ENCODE results near the gene SEMA4D. TPM values are rescaled to one million over a fixed set of nuclear protein-coding genes. Genes with fewer than 3 reads are reported as not detected.

Gene SEMA4D
- total and polyA plus RNA-seq, 2 of the 13 experiments (the other 11 are each of a cell fraction or from before 2014, with no cell fraction given): 0.13 to 0.16 TPM

DNA sequence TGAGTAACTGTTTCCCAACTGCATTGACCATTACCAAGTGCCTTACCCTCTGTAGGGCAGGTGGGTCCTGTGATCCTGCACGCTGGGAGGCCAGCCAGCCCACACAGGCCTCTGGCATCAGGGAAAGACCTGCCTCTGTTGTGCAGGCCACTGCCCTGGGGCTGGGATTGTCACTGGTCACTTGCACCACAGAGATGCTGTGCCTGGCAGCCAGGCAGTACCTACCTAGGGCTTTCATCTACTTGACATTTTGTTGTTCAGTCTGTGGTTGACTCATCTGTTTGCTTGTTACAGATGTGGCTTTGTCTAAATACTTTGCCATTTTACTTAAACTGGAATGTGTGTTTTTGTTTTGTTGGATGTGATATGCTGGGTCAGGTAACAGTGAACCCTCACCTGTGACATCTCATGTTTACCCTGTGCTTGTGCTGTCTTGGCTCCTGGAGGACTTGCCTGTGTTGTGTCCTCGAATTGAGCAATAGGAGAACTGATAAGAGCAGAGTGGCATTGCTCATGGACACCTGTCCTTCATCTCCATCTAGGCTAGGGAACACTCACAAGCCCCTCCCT, 146.8 kb downstream of the SEMA4D start (continued):
- TF ChIP-seq, protein P1, sequence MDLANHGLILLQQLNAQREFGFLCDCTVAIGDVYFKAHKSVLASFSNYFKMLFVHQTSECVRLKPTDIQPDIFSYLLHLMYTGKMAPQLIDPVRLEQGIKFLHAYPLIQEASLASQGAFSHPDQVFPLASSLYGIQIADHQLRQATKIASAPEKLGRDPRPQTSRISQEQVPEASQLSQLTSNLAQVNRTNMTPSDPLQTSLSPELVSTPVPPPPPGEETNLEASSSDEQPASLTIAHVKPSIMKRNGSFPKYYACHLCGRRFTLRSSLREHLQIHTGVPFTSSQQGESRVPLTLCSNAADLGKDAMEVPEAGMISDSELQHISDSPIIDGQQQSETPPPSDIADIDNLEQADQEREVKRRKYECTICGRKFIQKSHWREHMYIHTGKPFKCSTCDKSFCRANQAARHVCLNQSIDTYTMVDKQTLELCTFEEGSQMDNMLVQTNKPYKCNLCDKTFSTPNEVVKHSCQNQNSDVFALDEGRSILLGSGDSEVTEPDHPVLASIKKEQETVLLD (CRISPR knock-in tag; IDR thresholded peaks at IDR 0.05; ENCODE audit: low read depth): no peak
- TF ChIP-seq, protein P2, sequence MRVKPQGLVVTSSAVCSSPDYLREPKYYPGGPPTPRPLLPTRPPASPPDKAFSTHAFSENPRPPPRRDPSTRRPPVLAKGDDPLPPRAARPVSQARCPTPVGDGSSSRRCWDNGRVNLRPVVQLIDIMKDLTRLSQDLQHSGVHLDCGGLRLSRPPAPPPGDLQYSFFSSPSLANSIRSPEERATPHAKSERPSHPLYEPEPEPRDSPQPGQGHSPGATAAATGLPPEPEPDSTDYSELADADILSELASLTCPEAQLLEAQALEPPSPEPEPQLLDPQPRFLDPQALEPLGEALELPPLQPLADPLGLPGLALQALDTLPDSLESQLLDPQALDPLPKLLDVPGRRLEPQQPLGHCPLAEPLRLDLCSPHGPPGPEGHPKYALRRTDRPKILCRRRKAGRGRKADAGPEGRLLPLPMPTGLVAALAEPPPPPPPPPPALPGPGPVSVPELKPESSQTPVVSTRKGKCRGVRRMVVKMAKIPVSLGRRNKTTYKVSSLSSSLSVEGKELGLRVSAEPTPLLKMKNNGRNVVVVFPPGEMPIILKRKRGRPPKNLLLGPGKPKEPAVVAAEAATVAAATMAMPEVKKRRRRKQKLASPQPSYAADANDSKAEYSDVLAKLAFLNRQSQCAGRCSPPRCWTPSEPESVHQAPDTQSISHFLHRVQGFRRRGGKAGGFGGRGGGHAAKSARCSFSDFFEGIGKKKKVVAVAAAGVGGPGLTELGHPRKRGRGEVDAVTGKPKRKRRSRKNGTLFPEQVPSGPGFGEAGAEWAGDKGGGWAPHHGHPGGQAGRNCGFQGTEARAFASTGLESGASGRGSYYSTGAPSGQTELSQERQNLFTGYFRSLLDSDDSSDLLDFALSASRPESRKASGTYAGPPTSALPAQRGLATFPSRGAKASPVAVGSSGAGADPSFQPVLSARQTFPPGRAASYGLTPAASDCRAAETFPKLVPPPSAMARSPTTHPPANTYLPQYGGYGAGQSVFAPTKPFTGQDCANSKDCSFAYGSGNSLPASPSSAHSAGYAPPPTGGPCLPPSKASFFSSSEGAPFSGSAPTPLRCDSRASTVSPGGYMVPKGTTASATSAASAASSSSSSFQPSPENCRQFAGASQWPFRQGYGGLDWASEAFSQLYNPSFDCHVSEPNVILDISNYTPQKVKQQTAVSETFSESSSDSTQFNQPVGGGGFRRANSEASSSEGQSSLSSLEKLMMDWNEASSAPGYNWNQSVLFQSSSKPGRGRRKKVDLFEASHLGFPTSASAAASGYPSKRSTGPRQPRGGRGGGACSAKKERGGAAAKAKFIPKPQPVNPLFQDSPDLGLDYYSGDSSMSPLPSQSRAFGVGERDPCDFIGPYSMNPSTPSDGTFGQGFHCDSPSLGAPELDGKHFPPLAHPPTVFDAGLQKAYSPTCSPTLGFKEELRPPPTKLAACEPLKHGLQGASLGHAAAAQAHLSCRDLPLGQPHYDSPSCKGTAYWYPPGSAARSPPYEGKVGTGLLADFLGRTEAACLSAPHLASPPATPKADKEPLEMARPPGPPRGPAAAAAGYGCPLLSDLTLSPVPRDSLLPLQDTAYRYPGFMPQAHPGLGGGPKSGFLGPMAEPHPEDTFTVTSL (CRISPR knock-in tag; IDR thresholded peaks at IDR 0.05; ENCODE audit: borderline replicate concordance): peak; percentile 82
- no peak for TF ChIP-seq CCAR2 (optimal IDR thresholded peaks at IDR 0.05; ENCODE audit: low read depth, low read length)
- TF ChIP-seq, protein P3, sequence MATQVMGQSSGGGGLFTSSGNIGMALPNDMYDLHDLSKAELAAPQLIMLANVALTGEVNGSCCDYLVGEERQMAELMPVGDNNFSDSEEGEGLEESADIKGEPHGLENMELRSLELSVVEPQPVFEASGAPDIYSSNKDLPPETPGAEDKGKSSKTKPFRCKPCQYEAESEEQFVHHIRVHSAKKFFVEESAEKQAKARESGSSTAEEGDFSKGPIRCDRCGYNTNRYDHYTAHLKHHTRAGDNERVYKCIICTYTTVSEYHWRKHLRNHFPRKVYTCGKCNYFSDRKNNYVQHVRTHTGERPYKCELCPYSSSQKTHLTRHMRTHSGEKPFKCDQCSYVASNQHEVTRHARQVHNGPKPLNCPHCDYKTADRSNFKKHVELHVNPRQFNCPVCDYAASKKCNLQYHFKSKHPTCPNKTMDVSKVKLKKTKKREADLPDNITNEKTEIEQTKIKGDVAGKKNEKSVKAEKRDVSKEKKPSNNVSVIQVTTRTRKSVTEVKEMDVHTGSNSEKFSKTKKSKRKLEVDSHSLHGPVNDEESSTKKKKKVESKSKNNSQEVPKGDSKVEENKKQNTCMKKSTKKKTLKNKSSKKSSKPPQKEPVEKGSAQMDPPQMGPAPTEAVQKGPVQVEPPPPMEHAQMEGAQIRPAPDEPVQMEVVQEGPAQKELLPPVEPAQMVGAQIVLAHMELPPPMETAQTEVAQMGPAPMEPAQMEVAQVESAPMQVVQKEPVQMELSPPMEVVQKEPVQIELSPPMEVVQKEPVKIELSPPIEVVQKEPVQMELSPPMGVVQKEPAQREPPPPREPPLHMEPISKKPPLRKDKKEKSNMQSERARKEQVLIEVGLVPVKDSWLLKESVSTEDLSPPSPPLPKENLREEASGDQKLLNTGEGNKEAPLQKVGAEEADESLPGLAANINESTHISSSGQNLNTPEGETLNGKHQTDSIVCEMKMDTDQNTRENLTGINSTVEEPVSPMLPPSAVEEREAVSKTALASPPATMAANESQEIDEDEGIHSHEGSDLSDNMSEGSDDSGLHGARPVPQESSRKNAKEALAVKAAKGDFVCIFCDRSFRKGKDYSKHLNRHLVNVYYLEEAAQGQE (IDR thresholded peaks at IDR 0.05; ENCODE audit: borderline replicate concordance in 1 of 2, low read depth in 1 of 2, low read length in 2 of 2): no peak; a peak in 1 of 4 replicates
- TF ChIP-seq ZNF841 (CRISPR knock-in tag; IDR thresholded peaks at IDR 0.05; ENCODE audit: borderline replicate concordance): no peak
- TF ChIP-seq, protein P4, sequence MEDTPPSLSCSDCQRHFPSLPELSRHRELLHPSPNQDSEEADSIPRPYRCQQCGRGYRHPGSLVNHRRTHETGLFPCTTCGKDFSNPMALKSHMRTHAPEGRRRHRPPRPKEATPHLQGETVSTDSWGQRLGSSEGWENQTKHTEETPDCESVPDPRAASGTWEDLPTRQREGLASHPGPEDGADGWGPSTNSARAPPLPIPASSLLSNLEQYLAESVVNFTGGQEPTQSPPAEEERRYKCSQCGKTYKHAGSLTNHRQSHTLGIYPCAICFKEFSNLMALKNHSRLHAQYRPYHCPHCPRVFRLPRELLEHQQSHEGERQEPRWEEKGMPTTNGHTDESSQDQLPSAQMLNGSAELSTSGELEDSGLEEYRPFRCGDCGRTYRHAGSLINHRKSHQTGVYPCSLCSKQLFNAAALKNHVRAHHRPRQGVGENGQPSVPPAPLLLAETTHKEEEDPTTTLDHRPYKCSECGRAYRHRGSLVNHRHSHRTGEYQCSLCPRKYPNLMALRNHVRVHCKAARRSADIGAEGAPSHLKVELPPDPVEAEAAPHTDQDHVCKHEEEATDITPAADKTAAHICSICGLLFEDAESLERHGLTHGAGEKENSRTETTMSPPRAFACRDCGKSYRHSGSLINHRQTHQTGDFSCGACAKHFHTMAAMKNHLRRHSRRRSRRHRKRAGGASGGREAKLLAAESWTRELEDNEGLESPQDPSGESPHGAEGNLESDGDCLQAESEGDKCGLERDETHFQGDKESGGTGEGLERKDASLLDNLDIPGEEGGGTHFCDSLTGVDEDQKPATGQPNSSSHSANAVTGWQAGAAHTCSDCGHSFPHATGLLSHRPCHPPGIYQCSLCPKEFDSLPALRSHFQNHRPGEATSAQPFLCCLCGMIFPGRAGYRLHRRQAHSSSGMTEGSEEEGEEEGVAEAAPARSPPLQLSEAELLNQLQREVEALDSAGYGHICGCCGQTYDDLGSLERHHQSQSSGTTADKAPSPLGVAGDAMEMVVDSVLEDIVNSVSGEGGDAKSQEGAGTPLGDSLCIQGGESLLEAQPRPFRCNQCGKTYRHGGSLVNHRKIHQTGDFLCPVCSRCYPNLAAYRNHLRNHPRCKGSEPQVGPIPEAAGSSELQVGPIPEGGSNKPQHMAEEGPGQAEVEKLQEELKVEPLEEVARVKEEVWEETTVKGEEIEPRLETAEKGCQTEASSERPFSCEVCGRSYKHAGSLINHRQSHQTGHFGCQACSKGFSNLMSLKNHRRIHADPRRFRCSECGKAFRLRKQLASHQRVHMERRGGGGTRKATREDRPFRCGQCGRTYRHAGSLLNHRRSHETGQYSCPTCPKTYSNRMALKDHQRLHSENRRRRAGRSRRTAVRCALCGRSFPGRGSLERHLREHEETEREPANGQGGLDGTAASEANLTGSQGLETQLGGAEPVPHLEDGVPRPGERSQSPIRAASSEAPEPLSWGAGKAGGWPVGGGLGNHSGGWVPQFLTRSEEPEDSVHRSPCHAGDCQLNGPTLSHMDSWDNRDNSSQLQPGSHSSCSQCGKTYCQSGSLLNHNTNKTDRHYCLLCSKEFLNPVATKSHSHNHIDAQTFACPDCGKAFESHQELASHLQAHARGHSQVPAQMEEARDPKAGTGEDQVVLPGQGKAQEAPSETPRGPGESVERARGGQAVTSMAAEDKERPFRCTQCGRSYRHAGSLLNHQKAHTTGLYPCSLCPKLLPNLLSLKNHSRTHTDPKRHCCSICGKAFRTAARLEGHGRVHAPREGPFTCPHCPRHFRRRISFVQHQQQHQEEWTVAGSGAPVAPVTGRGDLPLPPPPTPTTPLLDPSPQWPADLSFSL (CRISPR knock-in tag; IDR thresholded peaks at IDR 0.05): peak; percentile 71; the same call in 1 of the 2 replicates
- TF ChIP-seq TARDBP (CRISPR knock-in tag; IDR thresholded peaks at IDR 0.05): peak; percentile 62; the same call in 1 of the 2 replicates
